ENCODE data around the gene POLD4. TPM values are rescaled to one million over a fixed set of nuclear protein-coding genes. Genes with fewer than 3 reads are reported as not detected.
A peak's percentile ranks its signal among the peaks of the same experiment; 100 is the strongest.

POLD4 gene
- total and polyA plus RNA-seq, 2 of the 13 experiments (the other 11 are each of a cell fraction or from before 2014, with no cell fraction given): 10.5 to 27.4 TPM

DNA sequence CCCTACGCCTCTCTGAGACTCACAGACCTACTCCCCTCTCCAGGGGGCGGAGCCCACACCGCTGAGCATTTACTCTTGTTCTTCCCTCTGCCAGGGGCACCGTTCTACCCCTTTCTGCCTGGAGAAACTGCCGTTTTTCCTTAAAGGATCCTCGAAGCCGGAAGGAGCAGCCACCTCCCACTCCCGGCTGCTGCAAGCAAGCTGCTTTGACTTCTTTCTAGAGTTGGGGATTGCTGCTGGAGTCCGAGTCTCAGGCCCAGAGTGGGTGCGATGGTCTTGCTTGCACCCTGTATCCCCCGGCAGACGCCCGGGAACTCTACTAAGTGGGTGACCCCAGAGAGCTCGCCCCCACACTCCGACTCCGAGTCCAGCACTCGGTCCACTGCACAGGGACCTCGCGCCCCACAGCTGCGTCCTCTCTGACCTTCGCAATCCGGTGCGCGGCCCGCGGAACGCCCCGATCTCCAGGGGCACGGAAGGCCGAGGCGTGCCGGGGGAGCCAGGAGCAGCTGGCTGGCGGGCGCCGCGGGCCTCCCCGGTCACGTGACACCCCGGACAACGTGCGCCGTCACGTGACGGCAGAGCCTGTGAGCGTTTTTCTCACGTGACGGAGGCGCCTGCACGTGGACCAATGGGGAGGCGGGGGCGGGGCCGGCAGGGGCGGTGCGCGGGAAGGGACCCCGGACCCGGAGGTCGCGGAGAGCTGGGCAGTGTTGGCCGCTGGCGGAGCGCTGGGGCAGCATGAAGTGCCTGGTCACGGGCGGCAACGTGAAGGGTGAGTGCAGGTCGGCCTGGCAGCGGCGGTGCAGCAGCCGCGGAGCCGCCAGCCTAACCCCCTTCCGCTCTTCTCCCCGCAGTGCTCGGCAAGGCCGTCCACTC lies 38.2 kb upstream of the POLD4 start, which contains the start of gene RAD9A (continued):
- TF ChIP-seq NRL (CRISPR knock-in tag; IDR thresholded peaks at IDR 0.05; ENCODE audit: borderline replicate concordance) (peak; percentile 96), CBFB (CRISPR knock-in tag; IDR thresholded peaks at IDR 0.05) (peak; percentile 87; the same call in 1 of the 2 replicates), RARA (CRISPR knock-in tag; IDR thresholded peaks at IDR 0.05) (peak; percentile 50), TOE1 (CRISPR knock-in tag; IDR thresholded peaks at IDR 0.05) (no peak), ASH2L (IDR thresholded peaks at IDR 0.05; ENCODE audit: insufficient read length, low read depth, low read length) (peak; percentile 66), TBX2 (CRISPR knock-in tag; IDR thresholded peaks at IDR 0.05; ENCODE audit: borderline replicate concordance) (peak; percentile 89), GPN1 (CRISPR knock-in tag; IDR thresholded peaks at IDR 0.05; ENCODE audit: borderline replicate concordance) (no peak), ZNF292 (CRISPR knock-in tag; IDR thresholded peaks at IDR 0.05; ENCODE audit: borderline replicate concordance, low read depth) (peak; percentile 38; the same call in 1 of the 2 replicates), ZNF543 (CRISPR knock-in tag; IDR thresholded peaks at IDR 0.05) (peak; percentile 74; the same call in 1 of the 2 replicates), RXRB (CRISPR knock-in tag; IDR thresholded peaks at IDR 0.05; ENCODE audit: borderline replicate concordance) (peak; percentile 43), ZNF598 (CRISPR knock-in tag; IDR thresholded peaks at IDR 0.05; ENCODE audit: borderline replicate concordance) (0 out of 2 replicates have a peak, but pooled peaks have one; percentile 67), NR2F1 (CRISPR knock-in tag; IDR thresholded peaks at IDR 0.05) (peak; percentile 19 to 66; a peak in 2 of 4 replicates)
- TF ChIP-seq, protein P1, sequence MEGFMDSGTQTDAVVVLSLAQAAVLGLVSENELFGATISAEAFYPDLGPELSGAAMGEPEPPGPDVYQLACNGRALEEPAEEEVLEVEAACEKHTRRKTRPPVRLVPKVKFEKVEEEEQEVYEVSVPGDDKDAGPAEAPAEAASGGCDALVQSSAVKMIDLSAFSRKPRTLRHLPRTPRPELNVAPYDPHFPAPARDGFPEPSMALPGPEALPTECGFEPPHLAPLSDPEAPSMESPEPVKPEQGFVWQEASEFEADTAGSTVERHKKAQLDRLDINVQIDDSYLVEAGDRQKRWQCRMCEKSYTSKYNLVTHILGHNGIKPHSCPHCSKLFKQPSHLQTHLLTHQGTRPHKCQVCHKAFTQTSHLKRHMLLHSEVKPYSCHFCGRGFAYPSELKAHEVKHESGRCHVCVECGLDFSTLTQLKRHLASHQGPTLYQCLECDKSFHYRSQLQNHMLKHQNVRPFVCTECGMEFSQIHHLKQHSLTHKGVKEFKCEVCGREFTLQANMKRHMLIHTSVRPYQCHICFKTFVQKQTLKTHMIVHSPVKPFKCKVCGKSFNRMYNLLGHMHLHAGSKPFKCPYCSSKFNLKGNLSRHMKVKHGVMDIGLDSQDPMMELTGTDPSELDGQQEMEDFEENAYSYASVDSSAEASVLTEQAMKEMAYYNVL (CRISPR knock-in tag; IDR thresholded peaks at IDR 0.05; ENCODE audit: borderline replicate concordance): peak; percentile 83; the same call in 1 of the 2 replicates
- TF ChIP-seq, protein P2, sequence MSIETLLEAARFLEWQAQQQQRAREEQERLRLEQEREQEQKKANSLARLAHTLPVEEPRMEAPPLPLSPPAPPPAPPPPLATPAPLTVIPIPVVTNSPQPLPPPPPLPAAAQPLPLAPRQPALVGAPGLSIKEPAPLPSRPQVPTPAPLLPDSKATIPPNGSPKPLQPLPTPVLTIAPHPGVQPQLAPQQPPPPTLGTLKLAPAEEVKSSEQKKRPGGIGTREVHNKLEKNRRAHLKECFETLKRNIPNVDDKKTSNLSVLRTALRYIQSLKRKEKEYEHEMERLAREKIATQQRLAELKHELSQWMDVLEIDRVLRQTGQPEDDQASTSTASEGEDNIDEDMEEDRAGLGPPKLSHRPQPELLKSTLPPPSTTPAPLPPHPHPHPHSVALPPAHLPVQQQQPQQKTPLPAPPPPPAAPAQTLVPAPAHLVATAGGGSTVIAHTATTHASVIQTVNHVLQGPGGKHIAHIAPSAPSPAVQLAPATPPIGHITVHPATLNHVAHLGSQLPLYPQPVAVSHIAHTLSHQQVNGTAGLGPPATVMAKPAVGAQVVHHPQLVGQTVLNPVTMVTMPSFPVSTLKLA (IDR thresholded peaks at IDR 0.05): peak; percentile 99
- TF ChIP-seq, protein P3, sequence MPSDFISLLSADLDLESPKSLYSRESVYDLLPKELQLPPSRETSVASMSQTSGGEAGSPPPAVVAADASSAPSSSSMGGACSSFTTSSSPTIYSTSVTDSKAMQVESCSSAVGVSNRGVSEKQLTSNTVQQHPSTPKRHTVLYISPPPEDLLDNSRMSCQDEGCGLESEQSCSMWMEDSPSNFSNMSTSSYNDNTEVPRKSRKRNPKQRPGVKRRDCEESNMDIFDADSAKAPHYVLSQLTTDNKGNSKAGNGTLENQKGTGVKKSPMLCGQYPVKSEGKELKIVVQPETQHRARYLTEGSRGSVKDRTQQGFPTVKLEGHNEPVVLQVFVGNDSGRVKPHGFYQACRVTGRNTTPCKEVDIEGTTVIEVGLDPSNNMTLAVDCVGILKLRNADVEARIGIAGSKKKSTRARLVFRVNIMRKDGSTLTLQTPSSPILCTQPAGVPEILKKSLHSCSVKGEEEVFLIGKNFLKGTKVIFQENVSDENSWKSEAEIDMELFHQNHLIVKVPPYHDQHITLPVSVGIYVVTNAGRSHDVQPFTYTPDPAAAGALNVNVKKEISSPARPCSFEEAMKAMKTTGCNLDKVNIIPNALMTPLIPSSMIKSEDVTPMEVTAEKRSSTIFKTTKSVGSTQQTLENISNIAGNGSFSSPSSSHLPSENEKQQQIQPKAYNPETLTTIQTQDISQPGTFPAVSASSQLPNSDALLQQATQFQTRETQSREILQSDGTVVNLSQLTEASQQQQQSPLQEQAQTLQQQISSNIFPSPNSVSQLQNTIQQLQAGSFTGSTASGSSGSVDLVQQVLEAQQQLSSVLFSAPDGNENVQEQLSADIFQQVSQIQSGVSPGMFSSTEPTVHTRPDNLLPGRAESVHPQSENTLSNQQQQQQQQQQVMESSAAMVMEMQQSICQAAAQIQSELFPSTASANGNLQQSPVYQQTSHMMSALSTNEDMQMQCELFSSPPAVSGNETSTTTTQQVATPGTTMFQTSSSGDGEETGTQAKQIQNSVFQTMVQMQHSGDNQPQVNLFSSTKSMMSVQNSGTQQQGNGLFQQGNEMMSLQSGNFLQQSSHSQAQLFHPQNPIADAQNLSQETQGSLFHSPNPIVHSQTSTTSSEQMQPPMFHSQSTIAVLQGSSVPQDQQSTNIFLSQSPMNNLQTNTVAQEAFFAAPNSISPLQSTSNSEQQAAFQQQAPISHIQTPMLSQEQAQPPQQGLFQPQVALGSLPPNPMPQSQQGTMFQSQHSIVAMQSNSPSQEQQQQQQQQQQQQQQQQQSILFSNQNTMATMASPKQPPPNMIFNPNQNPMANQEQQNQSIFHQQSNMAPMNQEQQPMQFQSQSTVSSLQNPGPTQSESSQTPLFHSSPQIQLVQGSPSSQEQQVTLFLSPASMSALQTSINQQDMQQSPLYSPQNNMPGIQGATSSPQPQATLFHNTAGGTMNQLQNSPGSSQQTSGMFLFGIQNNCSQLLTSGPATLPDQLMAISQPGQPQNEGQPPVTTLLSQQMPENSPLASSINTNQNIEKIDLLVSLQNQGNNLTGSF (CRISPR knock-in tag; IDR thresholded peaks at IDR 0.05): peak; percentile 57
- TF ChIP-seq, protein P4, sequence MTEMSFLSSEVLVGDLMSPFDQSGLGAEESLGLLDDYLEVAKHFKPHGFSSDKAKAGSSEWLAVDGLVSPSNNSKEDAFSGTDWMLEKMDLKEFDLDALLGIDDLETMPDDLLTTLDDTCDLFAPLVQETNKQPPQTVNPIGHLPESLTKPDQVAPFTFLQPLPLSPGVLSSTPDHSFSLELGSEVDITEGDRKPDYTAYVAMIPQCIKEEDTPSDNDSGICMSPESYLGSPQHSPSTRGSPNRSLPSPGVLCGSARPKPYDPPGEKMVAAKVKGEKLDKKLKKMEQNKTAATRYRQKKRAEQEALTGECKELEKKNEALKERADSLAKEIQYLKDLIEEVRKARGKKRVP (CRISPR knock-in tag; IDR thresholded peaks at IDR 0.05): peak in 1 of 2 experiments; percentile 60; a peak in 2 of 4 replicates
